HepG2 (cell line): Measurements from ENCODE around the gene CDC14A. TPM values are rescaled to one million over a fixed set of nuclear protein-coding genes. Genes with fewer than 3 reads are reported as not detected.
A peak's percentile ranks its signal among the peaks of the same experiment; 100 is the strongest.

ENCODE experiments used
- ATAC-seq: fragments of 200-7000 bp; cut with Tn5 transposase; 3 replicates; pipeline ENCODE4 v1.9.1; 2020; ENCODE audit warnings: mild to moderate bottlenecking, moderate library complexity
- BruUV-seq: library from RNA; stranded (reverse); fragments of 400-500 nt; replicated peaks from 2 replicates; lab custom pipeline; 2021; lab: Mats Ljungman, UMichigan
- CTCF ChIA-PET: fragments of 300-600 bp; formaldehyde crosslinking; extraction: SDS; loops from one replicate; lab custom pipeline; 2021; ENCODE audit warnings: low total read pairs, inconsistent platforms, low intra/inter-chr PET ratio; lab: Yijun Ruan, JAX
- POLR2A ChIA-PET: fragments of 350-600 bp; sonication (Branson Sonifier 250); formaldehyde crosslinking; loops from one replicate; lab custom pipeline; 2020; ENCODE audit warnings: antibody characterized with exemption, inconsistent platforms; lab: Yijun Ruan, JAX
- DNase-seq: peaks from one replicate; pipeline ENCODE4 v3.0.0-alpha.2; 2015; ENCODE audit warnings: low spot score
- FAIRE-seq: peaks from 3 replicates; lab custom pipeline; 2011; peaks lifted over from hg19 to GRCh38; lab: Jason Lieb, UNC
- H2AFZ ChIP-seq: one replicate; pipeline ENCODE4 v1.6.1; 2011; ENCODE audit warnings: low read length, inconsistent platforms
- H3K27ac ChIP-seq: fragments of 300-600 bp; 3 replicates; pipeline ENCODE4 v1.8.0; 2011; ENCODE audit warnings: mixed run types, mild to moderate bottlenecking, mixed read lengths, low read length, inconsistent platforms; ENCODE audit not compliant: insufficient read depth; ENCODE audit errors: extremely low read length
- H3K27me3 ChIP-seq, 2 experiments: fragments of 200-600 bp in 1 of 2; 2 replicates in 1 of 2; 3 replicates in 1 of 2; pipeline versions ENCODE4 v1.6.0 to v1.8.0; 2011; ENCODE audit warnings: low read length in 2 of 2, mild to moderate bottlenecking in 2 of 2, moderate library complexity in 2 of 2, inconsistent platforms in 1 of 2; ENCODE audit not compliant: insufficient read depth in 2 of 2, control insufficient read depth in 1 of 2
- H3K36me3 ChIP-seq, 2 experiments: fragments of 200-600 bp in 1 of 2; replicated peaks in 1 of 2; 2 replicates in 1 of 2; 3 replicates in 1 of 2; pipeline versions ENCODE4 v1.5.1 to v1.8.0; 2011; ENCODE audit warnings: low read length in 2 of 2, inconsistent platforms in 1 of 2; ENCODE audit not compliant: insufficient read depth in 2 of 2, control insufficient read depth in 1 of 2
- H3K4me1 ChIP-seq: 2 replicates; pipeline ENCODE4 v1.5.1; 2012; ENCODE audit warnings: low read length, inconsistent platforms; ENCODE audit not compliant: insufficient read depth
- H3K4me2 ChIP-seq: 2 replicates; pipeline ENCODE4 v1.6.0; 2011; ENCODE audit warnings: low read depth, low read length, inconsistent platforms
- H3K4me3 ChIP-seq, 3 experiments: fragments of 200-600 bp in 1 of 3; sonication (generic), shearing (Covaris generic) in 1 of 3; replicated peaks in 1 of 3; 2 replicates each; pipeline ENCODE4 v1.5.1; 2011 to 2016; ENCODE audit warnings: low read length in 3 of 3, inconsistent platforms in 2 of 3, low read depth in 2 of 3, mild to moderate bottlenecking in 2 of 3, control low read depth in 1 of 3, mixed read lengths in 1 of 3; ENCODE audit not compliant: insufficient read depth in 1 of 3
- H3K79me2 ChIP-seq: one replicate; pipeline ENCODE4 v1.6.1; 2011; ENCODE audit warnings: low read length, inconsistent platforms; ENCODE audit not compliant: insufficient read depth
- H3K9ac ChIP-seq: 2 replicates; pipeline ENCODE4 v1.6.0; 2011; ENCODE audit warnings: mild to moderate bottlenecking, low read depth, low read length, inconsistent platforms; ENCODE audit not compliant: insufficient read depth
- H3K9me3 ChIP-seq: 2 replicates; pipeline ENCODE4 v1.5.1; 2012; ENCODE audit warnings: mild to moderate bottlenecking, low read length
- H4K20me1 ChIP-seq: 2 replicates; pipeline ENCODE4 v1.6.0; 2011; ENCODE audit warnings: inconsistent platforms, mild to moderate bottlenecking, low read length, moderate library complexity; ENCODE audit not compliant: insufficient read depth
- ATF4 ChIP-seq, 2 experiments: fragments of 450-650 bp in 1 of 2; sonication (generic) in 1 of 2; formaldehyde crosslinking; IDR thresholded peaks; 2 replicates each; pipeline versions ENCODE4 v1.5.0 to v1.8.0; 2020 to 2022; ENCODE audit warnings: mild to moderate bottlenecking in 1 of 2, missing genetic modification reagents in 1 of 2
- BCL6 ChIP-seq: IDR thresholded peaks from 2 replicates; pipeline ENCODE4 v1.6.1; 2016; ENCODE audit warnings: missing genetic modification reagents, missing compliant biosample characterization
- ETV5 ChIP-seq: IDR thresholded peaks from 2 replicates; pipeline ENCODE4 v1.6.1; 2018; ENCODE audit warnings: missing biosample characterization, missing genetic modification reagents, inconsistent platforms, borderline replicate concordance
- HNF4A ChIP-seq: sonication (generic); formaldehyde crosslinking; IDR thresholded peaks from 2 replicates; pipeline ENCODE4 v1.4.0; 2020; ENCODE audit warnings: missing genetic modification reagents
- MIER3 ChIP-seq: IDR thresholded peaks from 2 replicates; pipeline ENCODE4 v1.6.1; 2016; ENCODE audit warnings: missing compliant biosample characterization, borderline replicate concordance
- SMAD3 ChIP-seq: sonication (generic); formaldehyde crosslinking; IDR thresholded peaks from 2 replicates; pipeline ENCODE4 v1.4.0; 2020; ENCODE audit warnings: missing genetic modification reagents
- STAG1 ChIP-seq: sonication (generic); formaldehyde crosslinking; IDR thresholded peaks from 2 replicates; pipeline ENCODE4 v1.4.0; 2020; ENCODE audit warnings: missing genetic modification reagents
- XRCC5 ChIP-seq: fragments of 200-400 bp; formaldehyde crosslinking; optimal IDR thresholded peaks from 2 replicates; pipeline ENCODE3; 2017; ENCODE audit warnings: mild to moderate bottlenecking, low read length
- ZMYM4 ChIP-seq: sonication (generic); formaldehyde crosslinking; IDR thresholded peaks from 2 replicates; pipeline ENCODE4 v1.8.1; 2023; ENCODE audit warnings: mild to moderate bottlenecking, missing genetic modification reagents
- ZNF142 ChIP-seq: sonication (generic); formaldehyde crosslinking; IDR thresholded peaks from 2 replicates; pipeline ENCODE4 v1.4.0; 2020; ENCODE audit warnings: missing genetic modification reagents
- WGBS: methylation state at CpG from one replicate; pipeline ENCODE4 v1.1.6; 2017; ENCODE audit warnings: low lambda C conversion rate; 5-methylcytosine and 5-hydroxymethylcytosine counted together
- in situ Hi-C: cut with HindIII; loops from 2 replicates; pipeline ENCODE4 v1.10.0; 2017; ENCODE audit warnings: low pct_unique_long_range_greater_than_20kb; ENCODE audit not compliant: extremely low pct_ligation_motif_present
- intact Hi-C: fragments of 100-400 bp; cut with micrococcal nuclease; formaldehyde crosslinking; loops from one replicate; pipeline ENCODE4 v1.10.0; 2022; ENCODE audit not compliant: unreplicated experiment
- polyA plus RNA-seq, 8 experiments: library from polyadenylated mRNA; depleted of rRNA in 3 of 8; stranded (reverse) in 7 of 8; unstranded in 1 of 8; fragments of >200 nt; fragmentation: Illumina TruSeq in 4 of 8; extraction: Trizol in 4 of 8; gene quantifications; 2 replicates each; pipeline versions ENCODE4 v1.2.1 to v1.2.3, GENCODE V29; 2011 to 2016; ENCODE audit warnings: low read depth in 4 of 8, missing spikeins in 1 of 8, mixed read lengths in 1 of 8; ENCODE audit not compliant: insufficient read depth in 1 of 8
- total RNA-seq, 5 experiments: library from RNA; depleted of rRNA; stranded (reverse); fragments of >200 nt; fragmentation: Illumina TruSeq; extraction: Trizol; gene quantifications; 2 replicates each; pipeline ENCODE4 v1.2.3, GENCODE V29; 2016; ENCODE audit warnings: low read depth in 1 of 5
- TF ChIP-seq, protein P1 (sequence below): IDR thresholded peaks from 2 replicates; pipeline ENCODE4 v1.4.0; 2020; ENCODE audit warnings: mild to moderate bottlenecking, missing genetic modification reagents
- TF ChIP-seq, protein P2 (sequence below): sonication (generic); formaldehyde crosslinking; IDR thresholded peaks from 2 replicates; pipeline ENCODE4 v1.4.0; 2020; ENCODE audit warnings: missing genetic modification reagents, low read depth, mild to moderate bottlenecking, borderline replicate concordance

Gene CDC14A
- total and polyA plus RNA-seq, 2 of the 13 experiments (the other 11 are each of a cell fraction or from before 2014, with no cell fraction given) = 2.8 to 4.9 TPM

DNA sequence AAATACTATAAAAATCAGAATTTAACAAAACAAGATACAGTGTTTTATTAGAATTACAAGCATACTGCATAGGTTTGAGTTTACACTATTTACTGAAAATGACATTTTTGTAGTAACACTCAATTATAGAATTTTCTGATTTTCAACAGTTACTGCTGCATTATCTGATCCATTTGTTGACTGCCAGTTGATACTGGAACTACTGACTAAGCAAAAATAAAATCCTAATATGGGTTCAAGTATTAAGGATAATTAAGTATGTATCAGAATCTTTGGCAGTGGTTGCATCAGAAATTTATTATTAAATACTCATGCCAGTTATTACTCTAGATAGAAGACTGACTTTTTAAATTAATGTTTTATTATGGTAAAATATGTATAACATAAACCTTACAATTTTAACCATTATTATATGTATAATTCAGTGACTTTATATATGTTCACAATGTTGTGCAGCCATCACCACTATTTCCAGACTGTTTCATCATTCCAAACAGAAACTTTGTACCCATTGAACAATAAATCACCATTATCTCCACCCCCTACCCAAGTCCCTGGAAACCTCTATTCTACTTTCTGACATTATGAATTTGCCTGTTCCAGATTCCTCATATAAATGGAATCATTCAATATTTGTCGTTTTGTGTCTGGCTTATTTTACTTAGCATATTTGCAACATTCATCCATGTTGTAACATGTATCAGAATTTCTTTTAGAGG, 127.5 kb downstream of the CDC14A start:
- intact Hi-C loops (loop anchor here (5.0 kb wide), 2 partner anchors 38 to 103 kb away; no protein-coding TSS in a partner anchor), in situ Hi-C loops (no loop called here)
- BruUV-seq = no TSS peak
- WGBS = 63% methylated on average over 1 of the region's 1 CpG
- ChIA-PET CTCF (no interaction called here), POLR2A (no interaction called here)
- Histone ChIP-seq H4K20me1 (no peaks in the 10 kb centered on the region), H3K27ac (no peak overlapping the region), H3K36me3 (no peaks in the 10 kb centered on the region), H2AFZ (no peak overlapping the region), H3K79me2 (no peaks in the 10 kb centered on the region), H3K27me3 (no peaks in the 10 kb centered on the region), H3K9me3 (no peaks in the 10 kb centered on the region), H3K4me1 (peaks cover 44% of the 10 kb centered on the region), H3K4me2 (peak overlapping the region; percentile 26; the same call in 1 of the 2 replicates), H3K9ac (no peak overlapping the region), H3K4me3 (no peak overlapping the region)
- ATAC-seq (peak; percentile 87), DNase-seq (peak; percentile 63), FAIRE-seq (no peak)
- TF ChIP-seq SMAD3 (CRISPR knock-in tag) = no peak
- TF ChIP-seq MIER3 = no peak
- TF ChIP-seq XRCC5 = no peak
- TF ChIP-seq BCL6 = peak; percentile 39; the same call in 1 of the 2 replicates
- no peak for TF ChIP-seq ETV5 (CRISPR knock-in tag)
- TF ChIP-seq, protein P1, sequence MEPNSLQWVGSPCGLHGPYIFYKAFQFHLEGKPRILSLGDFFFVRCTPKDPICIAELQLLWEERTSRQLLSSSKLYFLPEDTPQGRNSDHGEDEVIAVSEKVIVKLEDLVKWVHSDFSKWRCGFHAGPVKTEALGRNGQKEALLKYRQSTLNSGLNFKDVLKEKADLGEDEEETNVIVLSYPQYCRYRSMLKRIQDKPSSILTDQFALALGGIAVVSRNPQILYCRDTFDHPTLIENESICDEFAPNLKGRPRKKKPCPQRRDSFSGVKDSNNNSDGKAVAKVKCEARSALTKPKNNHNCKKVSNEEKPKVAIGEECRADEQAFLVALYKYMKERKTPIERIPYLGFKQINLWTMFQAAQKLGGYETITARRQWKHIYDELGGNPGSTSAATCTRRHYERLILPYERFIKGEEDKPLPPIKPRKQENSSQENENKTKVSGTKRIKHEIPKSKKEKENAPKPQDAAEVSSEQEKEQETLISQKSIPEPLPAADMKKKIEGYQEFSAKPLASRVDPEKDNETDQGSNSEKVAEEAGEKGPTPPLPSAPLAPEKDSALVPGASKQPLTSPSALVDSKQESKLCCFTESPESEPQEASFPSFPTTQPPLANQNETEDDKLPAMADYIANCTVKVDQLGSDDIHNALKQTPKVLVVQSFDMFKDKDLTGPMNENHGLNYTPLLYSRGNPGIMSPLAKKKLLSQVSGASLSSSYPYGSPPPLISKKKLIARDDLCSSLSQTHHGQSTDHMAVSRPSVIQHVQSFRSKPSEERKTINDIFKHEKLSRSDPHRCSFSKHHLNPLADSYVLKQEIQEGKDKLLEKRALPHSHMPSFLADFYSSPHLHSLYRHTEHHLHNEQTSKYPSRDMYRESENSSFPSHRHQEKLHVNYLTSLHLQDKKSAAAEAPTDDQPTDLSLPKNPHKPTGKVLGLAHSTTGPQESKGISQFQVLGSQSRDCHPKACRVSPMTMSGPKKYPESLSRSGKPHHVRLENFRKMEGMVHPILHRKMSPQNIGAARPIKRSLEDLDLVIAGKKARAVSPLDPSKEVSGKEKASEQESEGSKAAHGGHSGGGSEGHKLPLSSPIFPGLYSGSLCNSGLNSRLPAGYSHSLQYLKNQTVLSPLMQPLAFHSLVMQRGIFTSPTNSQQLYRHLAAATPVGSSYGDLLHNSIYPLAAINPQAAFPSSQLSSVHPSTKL (CRISPR knock-in tag) = peak; percentile 69
- peak in 1 of 2 experiments; percentile 88; a peak in 2 of 4 replicates for TF ChIP-seq ATF4 (CRISPR knock-in tag; IDR thresholded peaks at IDR 0.05)
- TF ChIP-seq HNF4A (CRISPR knock-in tag) = peak; percentile 80
- peak; percentile 18; the same call in 1 of the 2 replicates for TF ChIP-seq ZMYM4 (CRISPR knock-in tag)
- TF ChIP-seq, protein P2, sequence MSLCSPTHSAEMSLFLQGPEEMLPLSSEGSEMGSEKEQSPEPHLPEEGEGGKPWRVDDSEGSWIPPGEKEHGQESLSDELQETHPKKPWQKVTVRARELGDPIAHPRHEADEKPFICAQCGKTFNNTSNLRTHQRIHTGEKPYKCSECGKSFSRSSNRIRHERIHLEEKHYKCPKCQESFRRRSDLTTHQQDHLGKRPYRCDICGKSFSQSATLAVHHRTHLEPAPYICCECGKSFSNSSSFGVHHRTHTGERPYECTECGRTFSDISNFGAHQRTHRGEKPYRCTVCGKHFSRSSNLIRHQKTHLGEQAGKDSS (CRISPR knock-in tag) = no peak
- no peak for TF ChIP-seq STAG1 (CRISPR knock-in tag)
- TF ChIP-seq ZNF142 (CRISPR knock-in tag) = no peak
